Activated CD4-positive, CD25-positive, alpha-beta regulatory T cell (primary cell): ENCODE measurements around the gene ADRA2C.

ENCODE experiments used
- DNase-seq, 4 experiments: peaks; one replicate each; lab custom pipeline; 2025; lab: John Stamatoyannopoulos, UW

Gene ADRA2C

DNA sequence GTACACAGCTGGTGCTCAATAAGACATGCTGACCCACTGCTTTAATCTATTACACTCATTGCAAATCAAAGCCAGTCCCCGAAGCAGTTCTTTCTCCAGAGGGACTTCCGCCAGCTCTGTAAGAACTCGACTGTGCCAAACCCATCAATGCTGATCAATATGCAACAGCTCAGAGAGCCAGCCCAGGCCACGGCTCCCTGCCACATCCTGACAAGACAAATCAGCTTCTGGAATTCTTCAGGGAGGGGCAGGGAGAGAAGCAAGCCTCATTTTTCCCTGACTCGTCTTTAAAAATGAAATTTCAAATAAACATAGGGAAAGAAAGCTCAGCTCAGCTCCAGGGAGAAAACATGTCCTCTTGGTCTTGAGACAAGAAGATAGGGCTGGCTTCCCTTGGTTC is 5.3 kb upstream of the ADRA2C start:
- DNase-seq, result no peak

DNA sequence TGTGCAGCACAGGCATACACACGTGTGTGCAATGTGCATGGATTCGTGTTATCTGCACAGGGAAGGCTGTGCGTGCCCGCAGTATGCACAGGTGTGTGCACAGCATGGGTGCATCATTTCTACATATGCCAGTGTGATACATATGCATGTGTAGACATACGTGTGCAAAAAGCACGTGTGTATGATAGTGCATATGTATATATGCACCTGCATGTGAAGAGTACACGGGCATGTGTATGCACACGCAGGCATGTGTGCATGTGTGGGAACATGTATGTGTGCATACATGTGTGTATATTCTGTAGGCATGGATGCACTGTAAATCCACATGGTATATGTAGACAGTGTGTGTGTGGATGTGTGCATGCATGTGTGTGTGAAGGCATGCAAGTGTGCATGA is 3.9 kb upstream of the ADRA2C start:
- no peak for DNase-seq

- no peak for DNase-seq
These were observed 3.2 kb upstream of the ADRA2C start for GRCh38 chr4:3762753-3763549.

DNA sequence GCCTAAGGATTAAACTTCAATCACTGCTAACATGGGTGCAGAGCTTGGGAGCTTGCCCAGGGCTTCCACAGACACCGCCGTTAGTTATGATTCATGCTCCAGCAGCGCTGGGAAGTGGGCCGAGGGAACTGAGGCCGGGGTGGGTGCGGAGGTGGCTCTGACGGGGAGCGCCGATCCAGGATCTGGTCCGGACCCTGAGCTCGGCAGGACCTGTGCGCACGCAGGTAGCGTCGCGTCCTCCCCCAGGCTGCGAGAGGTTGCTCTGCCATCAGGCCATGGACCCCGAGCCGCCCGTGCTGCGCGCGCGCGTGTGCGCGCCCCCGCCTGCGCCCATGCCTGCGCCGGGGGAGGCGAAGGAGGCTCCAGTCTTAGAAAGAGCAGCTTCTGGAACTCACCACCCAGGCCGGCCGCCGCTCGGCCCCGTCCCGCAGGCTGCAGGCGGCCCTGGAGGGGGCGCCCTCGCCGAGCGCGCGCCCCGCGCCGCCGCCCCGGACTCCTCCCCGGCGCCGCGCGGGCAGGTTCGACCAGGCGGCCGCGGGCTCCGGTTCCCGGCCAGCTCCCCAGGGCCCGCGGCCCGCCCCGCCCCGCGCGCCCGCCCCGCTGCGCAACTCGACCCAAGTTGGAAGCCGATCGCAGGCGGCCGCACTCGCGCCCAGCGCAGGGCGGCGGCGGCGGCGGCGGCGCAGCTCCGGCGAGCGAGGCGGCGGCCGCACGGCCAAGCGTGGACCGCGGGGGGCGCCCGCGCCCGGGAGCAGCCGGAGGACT is 732 bp upstream of the ADRA2C start:
- DNase-seq, result no peak

DNA sequence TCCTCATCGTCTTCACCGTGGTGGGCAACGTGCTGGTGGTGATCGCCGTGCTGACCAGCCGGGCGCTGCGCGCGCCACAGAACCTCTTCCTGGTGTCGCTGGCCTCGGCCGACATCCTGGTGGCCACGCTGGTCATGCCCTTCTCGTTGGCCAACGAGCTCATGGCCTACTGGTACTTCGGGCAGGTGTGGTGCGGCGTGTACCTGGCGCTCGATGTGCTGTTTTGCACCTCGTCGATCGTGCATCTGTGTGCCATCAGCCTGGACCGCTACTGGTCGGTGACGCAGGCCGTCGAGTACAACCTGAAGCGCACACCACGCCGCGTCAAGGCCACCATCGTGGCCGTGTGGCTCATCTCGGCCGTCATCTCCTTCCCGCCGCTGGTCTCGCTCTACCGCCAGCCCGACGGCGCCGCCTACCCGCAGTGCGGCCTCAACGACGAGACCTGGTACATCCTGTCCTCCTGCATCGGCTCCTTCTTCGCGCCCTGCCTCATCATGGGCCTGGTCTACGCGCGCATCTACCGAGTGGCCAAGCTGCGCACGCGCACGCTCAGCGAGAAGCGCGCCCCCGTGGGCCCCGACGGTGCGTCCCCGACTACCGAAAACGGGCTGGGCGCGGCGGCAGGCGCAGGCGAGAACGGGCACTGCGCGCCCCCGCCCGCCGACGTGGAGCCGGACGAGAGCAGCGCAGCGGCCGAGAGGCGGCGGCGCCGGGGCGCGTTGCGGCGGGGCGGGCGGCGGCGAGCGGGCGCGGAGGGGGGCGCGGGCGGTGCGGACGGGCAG is 792 bp downstream of the ADRA2C start:
- DNase-seq, result no peak

DNA sequence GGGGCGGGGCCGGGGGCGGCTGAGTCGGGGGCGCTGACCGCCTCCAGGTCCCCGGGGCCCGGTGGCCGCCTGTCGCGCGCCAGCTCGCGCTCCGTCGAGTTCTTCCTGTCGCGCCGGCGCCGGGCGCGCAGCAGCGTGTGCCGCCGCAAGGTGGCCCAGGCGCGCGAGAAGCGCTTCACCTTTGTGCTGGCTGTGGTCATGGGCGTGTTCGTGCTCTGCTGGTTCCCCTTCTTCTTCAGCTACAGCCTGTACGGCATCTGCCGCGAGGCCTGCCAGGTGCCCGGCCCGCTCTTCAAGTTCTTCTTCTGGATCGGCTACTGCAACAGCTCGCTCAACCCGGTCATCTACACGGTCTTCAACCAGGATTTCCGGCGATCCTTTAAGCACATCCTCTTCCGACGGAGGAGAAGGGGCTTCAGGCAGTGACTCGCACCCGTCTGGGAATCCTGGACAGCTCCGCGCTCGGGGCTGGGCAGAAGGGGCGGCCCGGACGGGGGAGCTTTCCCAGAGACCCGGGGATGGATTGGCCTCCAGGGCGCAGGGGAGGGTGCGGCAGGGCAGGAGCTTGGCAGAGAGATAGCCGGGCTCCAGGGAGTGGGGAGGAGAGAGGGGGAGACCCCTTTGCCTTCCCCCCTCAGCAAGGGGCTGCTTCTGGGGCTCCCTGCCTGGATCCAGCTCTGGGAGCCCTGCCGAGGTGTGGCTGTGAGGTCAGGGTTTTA is 1.5 kb downstream of the ADRA2C start:
- DNase-seq, result no peak

GRCh38 chr4:3768842-3769641 is 2.9 kb downstream of the ADRA2C start:
- no peak for DNase-seq

- DNase-seq, result no peak
These were observed 3.5 kb downstream of the ADRA2C start for GRCh38 chr4:3769642-3770184.

DNA sequence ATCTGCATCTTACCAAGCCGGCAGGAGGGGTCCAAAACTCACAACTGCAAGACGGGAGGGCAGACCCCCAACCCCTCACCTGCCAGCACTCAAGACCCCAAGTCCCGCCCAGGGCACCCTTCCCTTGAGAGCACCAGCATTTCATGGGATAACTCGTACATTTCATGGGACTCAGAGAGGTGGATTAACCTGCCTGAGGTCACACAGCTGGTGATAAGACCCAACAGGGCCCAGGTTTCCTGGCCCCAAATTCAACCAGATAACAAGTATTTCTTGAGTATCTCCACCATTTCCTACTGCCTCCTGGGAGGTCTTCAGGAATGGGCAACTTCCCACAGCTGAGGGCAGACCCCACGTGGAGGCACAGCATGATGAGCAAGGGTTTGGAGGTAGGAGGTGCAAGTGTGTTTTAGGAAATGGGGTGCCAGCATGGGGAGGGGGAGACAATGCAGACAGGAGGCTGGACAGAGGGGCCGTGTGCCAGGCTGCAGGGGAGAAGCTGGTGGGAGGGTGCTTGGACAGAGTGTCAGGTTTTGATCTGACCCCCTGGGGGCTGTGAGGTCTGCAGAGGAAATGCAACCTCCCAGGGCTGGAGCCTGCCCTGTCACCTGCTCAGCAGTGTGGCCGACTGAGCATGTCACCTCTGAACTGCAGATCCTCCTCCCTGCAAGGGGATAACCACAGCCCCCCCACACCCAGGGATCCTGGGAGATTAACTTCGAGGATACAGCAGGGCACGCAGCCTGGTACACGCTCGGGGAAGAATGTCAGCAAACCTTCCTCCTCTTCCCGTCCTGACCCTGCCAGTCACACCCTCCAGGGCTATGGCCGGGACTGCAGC is 4.4 kb downstream of the ADRA2C start:
- no peak for DNase-seq

DNA sequence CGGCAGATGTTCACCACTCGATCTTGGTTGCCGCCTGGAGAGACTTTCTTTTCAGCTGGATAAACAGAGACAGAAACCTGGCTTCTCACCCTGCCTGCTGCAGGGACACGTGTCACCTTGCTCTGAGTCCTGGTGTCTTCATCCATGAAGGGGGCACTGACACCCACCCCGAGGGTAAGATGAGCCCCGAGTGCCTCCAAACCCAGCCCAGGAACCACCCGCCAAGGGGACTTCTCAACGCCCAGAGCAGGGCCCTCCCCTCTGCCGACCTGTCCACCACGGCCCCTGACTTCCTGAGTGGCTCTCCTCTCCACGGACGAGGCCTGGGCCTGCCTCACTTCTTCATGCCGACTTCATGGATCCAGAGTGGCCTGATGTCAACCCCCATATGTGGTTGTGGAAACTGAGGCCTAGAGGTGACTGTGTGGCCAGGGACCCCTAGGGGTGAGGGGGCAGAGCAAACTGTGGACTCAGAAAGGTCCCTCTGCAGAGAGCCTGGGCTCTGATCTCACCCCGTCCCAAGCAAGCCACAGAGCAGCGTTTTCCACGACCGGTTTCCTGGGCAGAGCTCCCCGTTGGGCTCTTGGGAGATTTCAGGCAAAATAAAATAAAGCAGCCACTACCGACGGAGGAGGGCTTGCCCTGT is 5.1 kb downstream of the ADRA2C start:
- no peak for DNase-seq

GRCh38 chr4:3771939-3772495 is 5.8 kb downstream of the ADRA2C start:
- no peak for DNase-seq

DNA sequence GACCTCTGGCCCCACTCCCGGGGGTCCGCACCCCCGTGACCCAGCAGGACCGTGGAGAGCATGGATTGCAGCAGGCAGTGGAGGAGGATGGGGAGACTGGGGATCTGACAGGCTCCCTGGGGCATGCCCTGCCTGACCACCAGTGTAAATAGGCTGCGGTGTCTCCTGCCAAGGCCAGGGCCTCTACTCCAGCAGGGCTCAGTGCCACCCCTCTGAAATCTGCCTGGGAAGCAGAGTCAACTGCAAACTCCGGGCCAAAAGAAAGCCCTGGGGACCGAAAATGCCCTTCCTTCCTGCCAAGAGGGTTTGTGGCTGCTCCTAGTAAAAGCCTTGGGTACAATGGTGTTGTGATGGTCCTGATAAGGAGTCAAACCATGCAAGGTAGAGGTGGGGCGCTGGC is 6.4 kb downstream of the ADRA2C start:
- no peak for DNase-seq

- no peak for DNase-seq
These were observed 7.4 kb downstream of the ADRA2C start for GRCh38 chr4:3773552-3774001.

- DNase-seq, result no peak
These were observed 8.2 kb downstream of the ADRA2C start for GRCh38 chr4:3774253-3774883.

DNA sequence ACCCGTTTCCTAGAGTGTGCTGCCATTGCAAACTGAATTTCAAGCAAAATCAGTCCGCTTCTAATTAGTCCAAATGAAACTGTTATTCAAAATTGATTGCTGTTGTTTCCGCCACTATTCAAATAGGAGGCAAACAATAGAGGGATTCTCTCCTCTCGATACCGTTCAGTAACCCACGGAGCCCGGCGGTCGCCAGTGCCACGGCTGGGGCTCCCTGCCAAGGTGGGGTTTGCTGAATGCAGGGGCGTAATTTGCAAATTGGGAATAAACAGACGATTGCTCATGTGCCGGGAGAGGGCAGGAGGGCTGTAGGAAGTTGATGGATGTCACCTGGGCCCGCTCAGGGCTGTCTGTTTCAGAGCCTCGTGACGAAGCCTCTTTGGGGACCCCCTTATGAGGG is 8.8 kb downstream of the ADRA2C start:
- DNase-seq, result no peak

DNA sequence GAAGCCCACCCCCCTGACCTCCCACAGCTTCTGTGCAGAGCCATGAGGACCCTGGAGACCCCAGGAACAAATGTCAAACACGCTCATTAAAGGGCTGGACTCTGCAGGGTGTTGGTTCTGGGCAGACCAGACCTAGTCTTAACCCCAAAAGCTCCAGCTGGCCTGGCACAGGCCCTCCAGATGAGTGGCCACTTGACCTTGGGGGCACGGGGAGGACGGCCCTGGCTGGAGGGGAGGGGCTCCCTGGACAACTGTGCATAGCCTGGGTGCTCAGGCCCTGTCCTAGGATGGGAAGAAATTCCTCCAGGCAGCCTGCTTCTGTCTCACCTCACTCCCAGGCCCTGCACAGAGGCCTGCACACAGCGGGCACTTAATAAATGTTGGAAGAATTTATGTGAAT is 9.4 kb downstream of the ADRA2C start:
- no peak for DNase-seq

GRCh38 chr4:3776166-3777032 is 10.2 kb downstream of the ADRA2C start:
- no peak for DNase-seq

DNA sequence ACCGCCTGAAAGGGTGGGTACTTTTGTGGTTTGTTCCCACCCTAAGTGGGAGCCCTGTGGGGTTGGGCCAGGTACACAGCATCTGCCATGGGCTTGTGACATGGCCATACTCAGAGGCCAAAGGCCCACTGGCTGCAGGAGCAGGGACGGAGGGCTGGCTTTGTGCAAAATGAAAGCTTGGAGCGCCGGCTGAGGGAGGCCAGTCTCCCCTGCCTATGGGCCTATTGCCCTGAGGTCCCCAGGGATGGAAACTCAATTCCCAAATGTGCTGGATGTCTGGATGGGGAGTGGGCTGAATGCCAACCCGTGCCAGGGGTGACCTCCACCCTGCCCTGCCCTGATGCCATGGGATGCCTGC is 10.8 kb downstream of the ADRA2C start:
- DNase-seq, result no peak
